Endometrium (tissue), 2 donors: Measurements from ENCODE around the gene TNFRSF12A.

ENCODE experiments used
- FAIRE-seq: peaks from 2 replicates; lab custom pipeline; 2012; peaks lifted over from hg19 to GRCh38; lab: Jason Lieb, UNC
- donor health status: control.
- donor health status: control.

TNFRSF12A gene

GRCh38 chr16:2986623-2987188 lies 33.5 kb upstream of the TNFRSF12A start:
- FAIRE-seq, result no peak

GRCh38 chr16:2987286-2987685 lies 32.9 kb upstream of the TNFRSF12A start:
- FAIRE-seq, result no peak

GRCh38 chr16:2987833-2988232 lies 32.3 kb upstream of the TNFRSF12A start:
- no peak for FAIRE-seq

GRCh38 chr16:2988590-2989099 lies 31.5 kb upstream of the TNFRSF12A start:
- no peak for FAIRE-seq

- no peak for FAIRE-seq
Observed at GRCh38 chr16:2990891-2991290, 29.3 kb upstream of the TNFRSF12A start.

GRCh38 chr16:2991566-2992261 lies 28.5 kb upstream of the TNFRSF12A start:
- no peak for FAIRE-seq

GRCh38 chr16:2992383-2993081 lies 27.6 kb upstream of the TNFRSF12A start:
- no peak for FAIRE-seq

- no peak for FAIRE-seq
Observed at GRCh38 chr16:2996298-2996697, 23.9 kb upstream of the TNFRSF12A start.

- FAIRE-seq, result no peak
Observed at GRCh38 chr16:2999929-3000328, 20.2 kb upstream of the TNFRSF12A start.

- no peak for FAIRE-seq
Observed at GRCh38 chr16:3000540-3000939, 19.6 kb upstream of the TNFRSF12A start.

GRCh38 chr16:3001316-3001715 lies 18.9 kb upstream of the TNFRSF12A start:
- no peak for FAIRE-seq

GRCh38 chr16:3003582-3004270 lies 16.4 kb upstream of the TNFRSF12A start:
- peak; percentile 93 for FAIRE-seq

GRCh38 chr16:3004319-3004718 lies 15.8 kb upstream of the TNFRSF12A start:
- FAIRE-seq, result no peak

GRCh38 chr16:3004781-3005284 lies 15.3 kb upstream of the TNFRSF12A start:
- FAIRE-seq, result no peak

- no peak for FAIRE-seq
Observed at GRCh38 chr16:3007059-3007956, 12.9 kb upstream of the TNFRSF12A start.

GRCh38 chr16:3007957-3008689 lies 12.0 kb upstream of the TNFRSF12A start:
- FAIRE-seq, result no peak

- no peak for FAIRE-seq
Observed at GRCh38 chr16:3008690-3009037, 11.5 kb upstream of the TNFRSF12A start.

- FAIRE-seq, result no peak
Observed at GRCh38 chr16:3009568-3010390, 10.4 kb upstream of the TNFRSF12A start.

GRCh38 chr16:3010510-3010909 lies 9.7 kb upstream of the TNFRSF12A start:
- FAIRE-seq, result no peak

- FAIRE-seq, result no peak
Observed at GRCh38 chr16:3012246-3012645, 7.9 kb upstream of the TNFRSF12A start.
